Measurements from ENCODE around the gene HLA-DRB1. TPM values are rescaled to one million over a fixed set of nuclear protein-coding genes. Genes with fewer than 3 reads are reported as not detected.

Gene HLA-DRB1
- total RNA-seq (ENCODE audit: unreplicated experiment), result 0.34 TPM
- long read RNA-seq, partial matches to known transcripts, result 0 of 1 reads
- long read RNA-seq, other reads (novel, unspliced or antisense), result 1 of 1 reads

- TF ChIP-seq CTCF (IDR thresholded peaks at IDR 0.05; ENCODE audit: partially characterized antibody, unreplicated experiment), result no peak
- Mint-ChIP-seq H3K9me3 (ENCODE audit: unreplicated experiment) (no peaks in the 10 kb centered on the region), H3K27ac (ENCODE audit: unreplicated experiment) (no peak within 1 kb of the TSS), H3K36me3 (ENCODE audit: unreplicated experiment) (no peaks in the 10 kb centered on the region), H3K27me3 (ENCODE audit: unreplicated experiment) (no peaks in the 10 kb centered on the region), H3K4me1 (ENCODE audit: low read depth, unreplicated experiment) (no peaks in the 10 kb centered on the region), H3K4me3 (ENCODE audit: unreplicated experiment) (no peak within 1 kb of the TSS)
- no peak for DNase-seq
Measured at GRCh38 chr6:32589596-32590449, at the start of gene HLA-DRB1. TSS of gene HLA-DRB1 (minus strand) at chr6:32589848. CDS start at chr6:32589742, 106 bp downstream.

GRCh38 chr6:32638532-32639219, 49.0 kb upstream of the HLA-DRB1 start:
- H3K9me3 Mint-ChIP-seq (ENCODE audit: unreplicated experiment), result no peaks in the 10 kb centered on the region
- H3K4me3 Mint-ChIP-seq (ENCODE audit: unreplicated experiment), result no peak overlapping the region
- no peaks in the 10 kb centered on the region for H3K4me1 Mint-ChIP-seq (ENCODE audit: low read depth, unreplicated experiment)
- DNase-seq, result no peak
- no peak overlapping the region for H3K27ac Mint-ChIP-seq (ENCODE audit: unreplicated experiment)
- H3K36me3 Mint-ChIP-seq (ENCODE audit: unreplicated experiment), result no peaks in the 10 kb centered on the region
- no peaks in the 10 kb centered on the region for H3K27me3 Mint-ChIP-seq (ENCODE audit: unreplicated experiment)
- no peak for TF ChIP-seq CTCF (IDR thresholded peaks at IDR 0.05; ENCODE audit: partially characterized antibody, unreplicated experiment)

GRCh38 chr6:32637883-32638282, 48.2 kb upstream of the HLA-DRB1 start:
- H3K27me3 Mint-ChIP-seq (ENCODE audit: unreplicated experiment), result no peaks in the 10 kb centered on the region
- no peaks in the 10 kb centered on the region for H3K36me3 Mint-ChIP-seq (ENCODE audit: unreplicated experiment)
- H3K27ac Mint-ChIP-seq (ENCODE audit: unreplicated experiment), result no peak overlapping the region
- no peak for TF ChIP-seq CTCF (IDR thresholded peaks at IDR 0.05; ENCODE audit: partially characterized antibody, unreplicated experiment)
- no peaks in the 10 kb centered on the region for H3K9me3 Mint-ChIP-seq (ENCODE audit: unreplicated experiment)
- no peak overlapping the region for H3K4me3 Mint-ChIP-seq (ENCODE audit: unreplicated experiment)
- DNase-seq, result no peak
- H3K4me1 Mint-ChIP-seq (ENCODE audit: low read depth, unreplicated experiment), result no peaks in the 10 kb centered on the region

- H3K27me3 Mint-ChIP-seq (ENCODE audit: unreplicated experiment), result no peaks in the 10 kb centered on the region
- no peak for DNase-seq
- H3K4me3 Mint-ChIP-seq (ENCODE audit: unreplicated experiment), result no peak within 1 kb of the TSS
- H3K27ac Mint-ChIP-seq (ENCODE audit: unreplicated experiment), result no peak within 1 kb of the TSS
- no peak for TF ChIP-seq CTCF (IDR thresholded peaks at IDR 0.05; ENCODE audit: partially characterized antibody, unreplicated experiment)
- no peaks in the 10 kb centered on the region for H3K9me3 Mint-ChIP-seq (ENCODE audit: unreplicated experiment)
- no peaks in the 10 kb centered on the region for H3K4me1 Mint-ChIP-seq (ENCODE audit: low read depth, unreplicated experiment)
- H3K36me3 Mint-ChIP-seq (ENCODE audit: unreplicated experiment), result no peaks in the 10 kb centered on the region
Measured at GRCh38 chr6:32637219-32637880, 47.7 kb upstream of the HLA-DRB1 start, which contains the start of gene HLA-DQA1. TSS of gene HLA-DQA1 (plus strand) at chr6:32637406. CDS start at chr6:32637459, 53 bp downstream.
